GM10248 (cell line): ENCODE data around the gene HTRA3.
"Not testable (repeated sequence)": the region's sequence is repeated elsewhere in the genome, so short reads cannot be mapped to it uniquely, and the experiment has no call there.

Source experiments
- CTCF ChIA-PET: fragments of 300-600 bp; sonication (Branson Sonifier 250); formaldehyde crosslinking; extraction: SDS; loops from one replicate; lab custom pipeline; 2021; ENCODE audit warnings: antibody characterized with exemption; lab: Yijun Ruan, JAX
- POLR2A ChIA-PET: fragments of 350-650 bp; sonication (Branson Sonifier 250); formaldehyde crosslinking; extraction: SDS; loops from one replicate; lab custom pipeline; 2020; ENCODE audit warnings: antibody characterized with exemption; lab: Yijun Ruan, JAX
- DNase-seq: peaks from one replicate; pipeline ENCODE4 v3.0.0; 2012; ENCODE audit errors: extremely low spot score
- CTCF ChIP-seq: IDR thresholded peaks from 2 replicates; pipeline ENCODE4 v1.5.1; 2012; ENCODE audit warnings: mild to moderate bottlenecking, low read depth; ENCODE audit errors: extremely low read depth, missing control alignments, control extremely low read depth

Gene HTRA3

GRCh38 chr4:8333726-8334460 is 64.3 kb downstream of the HTRA3 start:
- ChIA-PET POLR2A (no interaction called here), CTCF (no interaction called here)
- no peak for DNase-seq
- no peak for TF ChIP-seq CTCF

- CTCF ChIA-PET = no interaction called here
- POLR2A ChIA-PET = no interaction called here
- TF ChIP-seq CTCF = no peak
- no peak for DNase-seq
Measured at GRCh38 chr4:8334786-8335460, 65.4 kb downstream of the HTRA3 start.

GRCh38 chr4:8335848-8336247 is 66.3 kb downstream of the HTRA3 start:
- ChIA-PET CTCF (no interaction called here), POLR2A (no interaction called here)
- no peak for DNase-seq
- TF ChIP-seq CTCF = no peak

- no peak for DNase-seq
Measured at GRCh38 chr4:8336412-8337075, 67.0 kb downstream of the HTRA3 start.

GRCh38 chr4:8338351-8338961 is 68.9 kb downstream of the HTRA3 start:
- TF ChIP-seq CTCF = no peak
- ChIA-PET CTCF (no interaction called here), POLR2A (no interaction called here)
- DNase-seq = no peak

More at GRCh38 chr4:8336412-8337075, 67.0 kb downstream of the HTRA3 start:
- ChIA-PET CTCF (no interaction called here), POLR2A (no interaction called here)
- no peak for TF ChIP-seq CTCF

- POLR2A ChIA-PET = no interaction called here
- CTCF ChIA-PET = no interaction called here
- no peak for TF ChIP-seq CTCF
- DNase-seq = no peak
Measured at GRCh38 chr4:8340781-8341241, 71.3 kb downstream of the HTRA3 start.

GRCh38 chr4:8341281-8341680 is 71.7 kb downstream of the HTRA3 start:
- DNase-seq, CTCF ChIA-PET, POLR2A ChIA-PET: not testable (repeated sequence)
